Uterus (tissue), 4 donors: Measurements from ENCODE around the gene COL8A1. TPM values are rescaled to one million over a fixed set of nuclear protein-coding genes. Genes with fewer than 3 reads are reported as not detected.
A peak's percentile ranks its signal among the peaks of the same experiment; 100 is the strongest.

Experiments
- DNase-seq, 2 donors: peaks; one replicate each; pipeline ENCODE4 v3.0.0-alpha.2; 2019 to 2020
- H3K27ac ChIP-seq, 2 donors: fragments of 200-600 bp; sonication (generic); 1 replicate in 1 of 2; 2 replicates in 1 of 2; pipeline ENCODE4 v1.5.1; 2016 to 2018
- H3K27me3 ChIP-seq, 2 donors: fragments of 200-600 bp; sonication (generic); one replicate each; pipeline ENCODE4 v1.5.1; 2018 to 2019; ENCODE audit warnings: control low read depth in 1 of 2
- H3K36me3 ChIP-seq, 2 donors: fragments of 200-600 bp; sonication (generic); one replicate each; pipeline ENCODE4 v1.5.1; 2019; ENCODE audit warnings: control low read depth in 1 of 2
- H3K4me1 ChIP-seq, 2 donors: fragments of 200-600 bp; sonication (generic); one replicate each; pipeline ENCODE4 v1.5.1; 2018 to 2019; ENCODE audit warnings: control low read depth in 1 of 2
- H3K4me3 ChIP-seq, 2 donors: fragments of 200-600 bp; sonication (generic); 1 replicate in 1 of 2; 2 replicates in 1 of 2; pipeline ENCODE4 v1.5.1; 2018 to 2019; ENCODE audit warnings: mild to moderate bottlenecking in 1 of 2
- H3K9me3 ChIP-seq, 2 donors: fragments of 200-600 bp; sonication (generic); one replicate each; pipeline ENCODE4 v1.5.1; 2019; ENCODE audit warnings: control low read depth in 1 of 2
- POLR2A ChIP-seq, 2 donors: fragments of 450-650 bp; IDR thresholded peaks; one replicate each; pipeline ENCODE4 v1.6.1; 2016; ENCODE audit warnings: antibody characterized with exemption in 2 of 2, mild to moderate bottlenecking in 1 of 2, moderate library complexity in 1 of 2
- intact Hi-C: fragments of 100-400 bp; cut with DNase I; formaldehyde crosslinking; loops from one replicate; pipeline ENCODE4 v1.15.1; 2023; ENCODE audit warnings: low total_unique reads
- total RNA-seq, 4 donors: library from RNA; depleted of rRNA in 3 of 4; stranded (reverse); fragments of >200 nt in 3 of 4; gene quantifications; one replicate each; pipeline versions ENCODE4 v1.1.0 to v1.2.4, GENCODE V29; 2014 to 2023
- TF ChIP-seq, protein P1 (sequence below), 4 experiments: fragments of 200-600 bp in 2 of 4; fragments of 450-650 bp in 2 of 4; sonication (generic) in 2 of 4; IDR thresholded peaks; one replicate each; pipeline ENCODE4 v1.5.1; 2016 to 2019; ENCODE audit warnings: antibody characterized with exemption in 4 of 4, mild to moderate bottlenecking in 2 of 4, moderate library complexity in 1 of 4
- donor health status: DM: yes; HTN: yes; CAD: no.

COL8A1 gene
- total RNA-seq, 4 donors from 2014 or later = 2.6 to 30.9 (median 18.0) TPM

DNA sequence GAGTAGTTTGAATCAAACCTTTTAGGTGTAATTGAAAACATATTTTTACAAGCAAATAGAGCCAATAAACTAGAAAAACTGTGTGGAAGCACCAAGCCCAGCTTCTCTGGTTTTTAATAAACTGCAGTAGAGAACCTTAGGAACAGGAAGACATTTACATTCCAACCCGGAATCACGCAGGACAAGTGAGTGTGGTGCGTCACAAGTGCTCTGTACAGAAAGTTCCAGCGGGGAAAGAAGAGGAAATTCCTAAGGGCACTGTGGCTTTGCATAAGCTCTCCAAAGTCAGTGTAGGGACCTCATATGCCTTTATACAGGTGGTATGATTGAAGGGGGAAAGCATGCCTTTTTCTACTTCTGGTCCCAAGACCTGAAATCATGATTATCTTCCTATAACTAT is 21.6 kb downstream of the COL8A1 start:
- TF ChIP-seq POLR2A (IDR thresholded peaks at IDR 0.05) = no peak
- TF ChIP-seq, protein P1, sequence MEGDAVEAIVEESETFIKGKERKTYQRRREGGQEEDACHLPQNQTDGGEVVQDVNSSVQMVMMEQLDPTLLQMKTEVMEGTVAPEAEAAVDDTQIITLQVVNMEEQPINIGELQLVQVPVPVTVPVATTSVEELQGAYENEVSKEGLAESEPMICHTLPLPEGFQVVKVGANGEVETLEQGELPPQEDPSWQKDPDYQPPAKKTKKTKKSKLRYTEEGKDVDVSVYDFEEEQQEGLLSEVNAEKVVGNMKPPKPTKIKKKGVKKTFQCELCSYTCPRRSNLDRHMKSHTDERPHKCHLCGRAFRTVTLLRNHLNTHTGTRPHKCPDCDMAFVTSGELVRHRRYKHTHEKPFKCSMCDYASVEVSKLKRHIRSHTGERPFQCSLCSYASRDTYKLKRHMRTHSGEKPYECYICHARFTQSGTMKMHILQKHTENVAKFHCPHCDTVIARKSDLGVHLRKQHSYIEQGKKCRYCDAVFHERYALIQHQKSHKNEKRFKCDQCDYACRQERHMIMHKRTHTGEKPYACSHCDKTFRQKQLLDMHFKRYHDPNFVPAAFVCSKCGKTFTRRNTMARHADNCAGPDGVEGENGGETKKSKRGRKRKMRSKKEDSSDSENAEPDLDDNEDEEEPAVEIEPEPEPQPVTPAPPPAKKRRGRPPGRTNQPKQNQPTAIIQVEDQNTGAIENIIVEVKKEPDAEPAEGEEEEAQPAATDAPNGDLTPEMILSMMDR (IDR thresholded peaks at IDR 0.05) = no peak
- Histone ChIP-seq H3K4me3 (no peak overlapping the region), H3K27me3 (no peaks in the 10 kb centered on the region), H3K36me3 (no peaks in the 10 kb centered on the region), H3K9me3 (no peaks in the 10 kb centered on the region), H3K27ac (peak overlapping the region in 1 of 2 donors; percentile 6), H3K4me1 (no peaks in the 10 kb centered on the region)
- intact Hi-C loops = no loop called here
- no peak for DNase-seq

DNA sequence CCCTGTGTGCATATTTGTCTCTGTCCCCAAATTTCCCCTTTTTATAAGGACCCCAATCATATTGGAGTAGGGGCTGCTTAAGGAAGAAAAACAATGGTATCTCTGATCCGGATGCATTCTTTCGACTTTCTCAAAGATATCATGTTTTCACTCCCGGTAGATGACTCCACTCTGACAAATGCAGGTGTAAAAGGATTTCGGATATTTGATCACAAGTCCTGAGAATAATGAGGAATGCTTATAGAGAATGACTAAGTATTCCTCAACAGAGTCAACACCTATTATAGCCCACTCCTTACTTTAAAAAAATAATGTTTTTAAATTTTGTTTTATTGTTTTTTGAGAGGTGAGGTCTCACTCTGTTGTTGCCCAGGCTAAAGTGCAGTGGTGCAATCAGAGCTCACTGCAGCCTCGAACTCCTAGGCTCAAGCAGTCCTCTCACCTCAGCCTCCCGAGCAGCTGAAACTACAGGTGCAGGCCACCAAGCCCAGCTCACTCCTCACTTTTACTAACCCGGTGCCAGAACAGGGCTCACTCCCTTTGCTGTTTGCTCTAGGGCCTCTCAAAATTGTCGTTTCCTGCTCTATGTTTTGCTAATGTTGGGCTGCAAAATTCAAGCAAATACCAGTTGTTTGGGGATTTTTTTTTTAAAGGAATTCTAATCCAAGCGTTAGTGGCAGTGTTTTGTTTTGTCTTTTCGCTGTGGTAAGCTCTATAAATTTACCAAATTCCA is 24.6 kb downstream of the COL8A1 start:
- H3K9me3 ChIP-seq = no peaks in the 10 kb centered on the region
- no peaks in the 10 kb centered on the region for H3K4me1 ChIP-seq
- DNase-seq = no peak
- TF ChIP-seq, protein P1 (IDR thresholded peaks at IDR 0.05) = no peak
- TF ChIP-seq POLR2A (IDR thresholded peaks at IDR 0.05) = no peak
- intact Hi-C loops = no loop called here
- no peaks in the 10 kb centered on the region for H3K36me3 ChIP-seq
- H3K27me3 ChIP-seq = no peaks in the 10 kb centered on the region
- H3K27ac ChIP-seq = no peak overlapping the region
- H3K4me3 ChIP-seq = no peak overlapping the region

DNA sequence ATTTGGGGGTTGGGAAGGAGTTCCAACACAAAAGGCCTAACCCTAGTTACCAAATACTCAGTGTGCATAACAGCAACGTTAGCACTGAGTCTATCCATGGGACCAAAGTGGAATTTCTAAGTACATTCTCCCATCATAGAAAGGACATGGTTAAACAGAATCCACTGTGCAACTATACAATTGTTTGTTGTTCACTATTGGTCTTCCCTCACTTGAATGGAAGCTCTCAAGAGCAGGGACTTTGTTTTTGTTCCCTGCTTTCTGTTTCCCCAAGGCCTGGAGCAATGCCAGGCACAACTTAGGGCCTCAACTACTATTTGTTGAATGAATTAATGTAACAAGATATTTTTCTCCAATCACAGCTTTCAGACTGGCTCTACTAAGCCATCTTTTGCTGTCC is 25.6 kb downstream of the COL8A1 start:
- no peak for TF ChIP-seq POLR2A (IDR thresholded peaks at IDR 0.05)
- TF ChIP-seq, protein P1 (IDR thresholded peaks at IDR 0.05) = no peak
- Histone ChIP-seq H3K4me1 (no peaks in the 10 kb centered on the region), H3K36me3 (no peaks in the 10 kb centered on the region), H3K4me3 (no peak overlapping the region), H3K27me3 (no peaks in the 10 kb centered on the region), H3K27ac (no peak overlapping the region), H3K9me3 (no peaks in the 10 kb centered on the region)
- no peak for DNase-seq
- intact Hi-C loops = no loop called here

DNA sequence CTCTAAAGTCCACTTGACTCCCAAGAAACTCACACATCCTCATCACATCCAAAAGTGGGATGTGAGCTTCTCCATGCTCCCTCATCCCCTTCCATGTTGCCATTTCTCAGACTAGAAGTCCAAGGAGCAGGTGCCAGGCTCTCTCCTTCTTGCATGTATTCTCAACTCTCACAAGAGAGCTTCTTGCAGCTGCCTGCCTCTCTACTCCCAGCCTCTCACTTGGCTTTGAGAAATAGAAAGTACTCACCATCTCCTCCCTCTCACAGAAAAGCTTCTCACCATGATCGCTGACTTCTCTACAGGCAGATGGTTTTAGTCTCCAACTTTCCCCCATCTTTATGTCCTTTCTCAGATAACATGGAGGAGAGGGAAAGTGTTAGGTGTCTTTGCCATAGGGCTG is 26.6 kb downstream of the COL8A1 start:
- TF ChIP-seq POLR2A (IDR thresholded peaks at IDR 0.05) = no peak
- TF ChIP-seq, protein P1 (IDR thresholded peaks at IDR 0.05) = no peak
- Histone ChIP-seq H3K9me3 (no peaks in the 10 kb centered on the region), H3K4me3 (no peak overlapping the region), H3K4me1 (no peaks in the 10 kb centered on the region), H3K27me3 (no peaks in the 10 kb centered on the region), H3K27ac (no peak overlapping the region), H3K36me3 (no peaks in the 10 kb centered on the region)
- intact Hi-C loops = no loop called here
- DNase-seq = no peak

DNA sequence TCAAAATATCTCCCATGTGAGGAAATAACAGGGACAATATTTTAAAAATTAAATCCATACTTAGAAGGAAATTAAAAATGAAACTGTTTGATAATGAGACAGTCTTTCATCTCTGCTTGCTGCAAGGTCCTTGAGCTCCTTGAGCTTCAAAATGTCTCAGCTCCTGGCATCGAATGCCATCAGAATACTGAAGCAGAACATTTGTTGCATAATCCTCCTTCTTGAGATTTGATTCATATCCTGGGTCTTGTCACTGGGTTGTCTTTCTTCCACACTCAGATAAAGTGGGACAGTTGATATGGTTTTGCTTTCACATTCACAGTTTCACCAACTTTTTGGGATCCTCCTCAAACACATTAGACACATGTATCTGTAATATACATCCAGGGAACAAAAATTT is 27.8 kb downstream of the COL8A1 start:
- H3K4me3 ChIP-seq = no peak overlapping the region
- H3K27ac ChIP-seq = no peak overlapping the region
- H3K4me1 ChIP-seq = no peaks in the 10 kb centered on the region
- DNase-seq = no peak
- no peaks in the 10 kb centered on the region for H3K36me3 ChIP-seq
- H3K9me3 ChIP-seq = no peaks in the 10 kb centered on the region
- no peak for TF ChIP-seq POLR2A (IDR thresholded peaks at IDR 0.05)
- TF ChIP-seq, protein P1 (IDR thresholded peaks at IDR 0.05) = no peak
- H3K27me3 ChIP-seq = no peaks in the 10 kb centered on the region
- intact Hi-C loops = no loop called here
